Fibroblast of mammary gland (primary cell): Measurements from ENCODE around the gene TSPAN14.

Source experiments
- DNase-seq: peaks from one replicate; pipeline ENCODE4 v3.0.0-alpha.2; 2010; ENCODE audit warnings: low read depth
- H3K4me3 ChIP-seq: 2 replicates; pipeline ENCODE4 v1.5.1; 2011; ENCODE audit warnings: low read depth, mild to moderate bottlenecking, low read length, moderate library complexity; ENCODE audit not compliant: control insufficient read depth
- CTCF ChIP-seq: conservative IDR thresholded peaks from 2 replicates; pipeline ENCODE4 v1.5.1; 2011; ENCODE audit warnings: low read depth, low read length, inconsistent platforms; ENCODE audit not compliant: control insufficient read depth, insufficient read depth

Gene TSPAN14

GRCh38 chr10:80455461-80456349, 1.6 kb downstream of the TSPAN14 start:
- TF ChIP-seq CTCF = no peak
- peak overlapping the region; percentile 82 for H3K4me3 ChIP-seq
- no peak for DNase-seq

- DNase-seq = no peak
- H3K4me3 ChIP-seq = no peak overlapping the region
- no peak for TF ChIP-seq CTCF
Observed at GRCh38 chr10:80457554-80458262, 3.6 kb downstream of the TSPAN14 start.

GRCh38 chr10:80458263-80458625, 4.1 kb downstream of the TSPAN14 start:
- DNase-seq = no peak
- no peak overlapping the region for H3K4me3 ChIP-seq
- no peak for TF ChIP-seq CTCF

GRCh38 chr10:80458638-80459037, 4.5 kb downstream of the TSPAN14 start:
- TF ChIP-seq CTCF = no peak
- no peak overlapping the region for H3K4me3 ChIP-seq
- DNase-seq = peak; percentile 38

GRCh38 chr10:80459047-80459865, 5.1 kb downstream of the TSPAN14 start:
- no peak for TF ChIP-seq CTCF
- peak; percentile 89 for DNase-seq
- H3K4me3 ChIP-seq = no peak overlapping the region

- DNase-seq = peak; percentile 43
- no peak overlapping the region for H3K4me3 ChIP-seq
- TF ChIP-seq CTCF = no peak
Observed at GRCh38 chr10:80460399-80461207, 6.5 kb downstream of the TSPAN14 start.
